Measurements from ENCODE around the gene IL7R.

GRCh38 chr5:35886381-35886780 lies 29.7 kb downstream of the IL7R start:
- TF ChIP-seq CTCF (IDR thresholded peaks at IDR 0.05), result no peak
- no peak for TF ChIP-seq EP300 (IDR thresholded peaks at IDR 0.05)
- no peak for TF ChIP-seq POLR2A (IDR thresholded peaks at IDR 0.05)
